ENCODE results near the gene HRC.

The HRC gene

DNA sequence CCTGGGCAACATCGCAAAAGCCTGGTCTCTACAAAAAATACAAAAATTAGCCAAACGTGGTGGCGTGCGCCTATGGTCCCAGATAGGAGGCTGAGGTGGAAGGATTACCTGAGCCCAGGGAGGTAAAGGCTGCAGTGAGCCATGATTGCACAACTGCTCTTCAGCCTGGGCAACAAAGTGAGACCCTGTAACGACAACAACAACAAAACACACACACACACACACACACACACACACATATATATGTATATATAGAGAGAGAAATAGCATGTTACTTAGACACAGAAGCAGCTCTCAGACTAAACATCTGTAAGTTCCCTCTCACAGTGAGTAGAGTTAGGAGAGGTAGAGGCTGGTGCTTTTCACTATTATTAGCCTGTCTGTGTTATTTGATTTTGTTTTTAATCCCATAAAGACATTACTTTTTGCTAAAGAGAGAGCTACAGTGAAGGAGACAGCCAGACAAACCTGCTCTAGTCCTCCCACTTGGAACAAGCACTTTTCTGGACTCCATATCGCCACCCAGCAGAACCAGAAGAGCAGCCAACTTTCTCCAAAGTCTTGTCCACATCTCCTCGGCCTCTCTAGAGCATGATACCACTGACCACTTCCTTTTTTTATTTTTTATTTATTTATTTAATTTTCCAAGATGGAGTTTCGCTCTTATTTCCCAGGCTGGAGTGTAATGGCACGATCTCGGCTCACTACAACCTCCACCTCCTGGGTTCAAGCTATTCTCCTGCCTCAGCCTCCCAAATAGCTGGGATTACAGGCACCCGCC is 43.8 kb downstream of the HRC start:
- DNase-seq = no peak

DNA sequence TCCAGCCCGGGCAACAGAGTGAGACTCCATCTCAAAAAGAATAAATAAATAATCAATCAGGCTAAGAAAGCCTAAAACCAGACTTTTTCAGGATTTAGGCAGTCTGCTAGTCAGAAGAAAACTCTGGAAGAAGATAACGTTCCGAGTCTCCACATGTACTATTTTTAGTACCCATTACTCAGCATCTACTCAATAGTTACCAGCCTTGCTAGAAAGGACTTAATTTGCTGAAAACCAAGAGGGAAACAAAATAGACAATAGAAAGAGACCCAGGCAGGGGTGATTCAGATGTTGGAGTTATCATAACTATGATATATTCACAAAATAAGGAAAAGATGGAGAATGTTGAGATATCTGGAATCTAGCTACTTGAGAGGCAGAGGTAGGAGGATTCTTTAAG is 44.6 kb downstream of the HRC start:
- no peak for DNase-seq

DNA sequence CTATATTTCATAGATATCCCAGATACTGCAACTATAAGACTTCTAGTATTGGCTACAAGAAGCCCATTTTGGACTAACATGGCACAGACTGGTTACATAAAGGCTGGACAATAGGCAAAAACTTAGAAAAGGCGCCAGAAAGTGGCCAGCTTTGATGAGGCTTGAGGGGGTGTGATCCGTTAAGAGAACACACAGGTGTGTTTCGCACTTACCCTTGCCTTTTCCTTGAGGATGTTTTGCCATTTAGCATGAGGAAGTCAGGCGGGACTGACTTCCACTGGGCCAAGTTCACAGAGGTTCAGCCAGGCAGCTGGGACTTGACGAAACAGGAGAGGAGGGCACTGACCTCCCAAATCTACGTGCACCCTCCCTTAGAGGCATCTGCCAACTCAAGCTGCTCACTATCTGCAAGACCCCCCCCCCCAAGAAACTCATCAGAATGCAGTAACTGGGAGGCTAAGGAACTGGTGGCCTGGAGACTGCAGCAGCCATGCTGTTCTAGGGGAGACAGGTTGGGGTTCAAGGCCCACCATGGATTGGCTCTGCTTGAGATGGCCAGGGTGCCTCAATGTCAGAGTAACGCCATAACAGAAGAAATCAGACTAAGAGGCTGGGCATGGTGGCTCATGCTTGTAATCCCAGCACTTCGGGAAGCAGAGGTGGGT is 45.5 kb downstream of the HRC start:
- DNase-seq = no peak

DNA sequence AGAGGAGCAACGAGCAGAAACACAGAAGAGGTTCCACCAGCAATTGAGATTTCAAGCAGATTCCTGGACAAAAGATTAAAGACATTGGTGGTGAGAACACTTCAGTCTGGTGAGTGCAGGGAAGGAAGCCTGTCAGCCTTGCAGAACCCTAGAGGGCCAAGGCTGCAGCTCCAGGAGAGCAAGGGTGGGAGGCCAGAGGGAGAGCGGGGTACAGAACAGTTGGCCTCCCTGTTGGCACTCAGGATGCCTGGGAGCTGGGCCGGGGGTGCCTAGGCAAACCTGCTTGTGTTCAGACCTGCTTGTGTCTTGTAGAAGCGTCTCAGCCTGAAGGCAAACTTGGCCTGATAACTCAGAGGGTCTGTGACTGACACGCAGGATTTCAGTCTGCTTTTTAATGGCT is 46.1 kb downstream of the HRC start:
- no peak for DNase-seq

DNA sequence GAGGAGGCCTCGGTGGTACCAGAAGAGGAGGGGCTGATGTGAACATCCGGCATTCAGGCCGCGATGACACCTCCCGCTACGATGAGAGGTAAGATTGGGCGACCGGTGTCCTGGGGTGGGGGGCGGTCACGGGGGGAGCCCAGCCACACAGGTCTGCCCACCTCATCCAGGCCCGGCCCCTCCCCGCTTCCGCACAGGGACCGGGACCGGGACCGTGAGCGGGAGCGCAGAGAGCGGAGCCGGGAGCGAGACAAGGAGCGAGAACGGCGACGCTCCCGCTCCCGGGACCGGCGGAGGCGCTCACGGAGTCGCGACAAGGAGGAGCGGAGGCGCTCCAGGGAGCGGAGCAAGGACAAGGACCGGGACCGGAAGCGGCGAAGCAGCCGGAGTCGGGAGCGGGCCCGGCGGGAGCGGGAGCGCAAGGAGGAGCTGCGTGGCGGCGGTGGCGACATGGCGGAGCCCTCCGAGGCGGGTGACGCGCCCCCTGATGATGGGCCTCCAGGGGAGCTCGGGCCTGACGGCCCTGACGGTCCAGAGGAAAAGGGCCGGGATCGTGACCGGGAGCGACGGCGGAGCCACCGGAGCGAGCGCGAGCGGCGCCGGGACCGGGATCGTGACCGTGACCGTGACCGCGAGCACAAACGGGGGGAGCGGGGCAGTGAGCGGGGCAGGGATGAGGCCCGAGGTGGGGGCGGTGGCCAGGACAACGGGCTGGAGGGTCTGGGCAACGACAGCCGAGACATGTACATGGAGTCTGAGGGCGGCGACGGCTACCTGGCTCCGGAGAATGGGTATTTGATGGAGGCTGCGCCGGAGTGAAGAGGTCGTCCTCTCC is 47.4 kb downstream of the HRC start:
- no peak for DNase-seq

DNA sequence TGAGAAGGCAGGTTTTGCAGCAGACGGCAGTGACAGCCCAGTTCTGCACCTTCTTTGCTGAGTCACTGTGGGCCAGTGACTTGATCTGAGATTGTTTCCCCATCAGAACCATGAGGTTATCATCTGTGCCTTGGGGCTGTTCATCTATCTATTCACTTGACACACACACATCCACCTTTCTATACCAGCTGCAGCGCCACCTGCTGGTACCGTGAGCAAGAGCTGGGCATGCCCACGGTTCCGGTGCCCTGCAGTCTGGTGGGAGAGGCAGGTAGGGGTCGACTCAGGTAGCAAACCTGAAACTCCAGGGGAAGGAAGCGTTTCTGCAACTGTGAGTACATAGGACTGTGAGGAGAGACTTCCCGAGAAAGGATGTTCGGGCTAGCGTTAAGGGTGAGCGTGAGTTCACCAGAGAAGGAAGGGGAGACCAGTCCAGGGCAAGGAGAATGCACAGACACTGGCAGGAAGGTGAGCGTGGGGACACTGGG is 48.5 kb downstream of the HRC start:
- DNase-seq = peak; percentile 75

DNA sequence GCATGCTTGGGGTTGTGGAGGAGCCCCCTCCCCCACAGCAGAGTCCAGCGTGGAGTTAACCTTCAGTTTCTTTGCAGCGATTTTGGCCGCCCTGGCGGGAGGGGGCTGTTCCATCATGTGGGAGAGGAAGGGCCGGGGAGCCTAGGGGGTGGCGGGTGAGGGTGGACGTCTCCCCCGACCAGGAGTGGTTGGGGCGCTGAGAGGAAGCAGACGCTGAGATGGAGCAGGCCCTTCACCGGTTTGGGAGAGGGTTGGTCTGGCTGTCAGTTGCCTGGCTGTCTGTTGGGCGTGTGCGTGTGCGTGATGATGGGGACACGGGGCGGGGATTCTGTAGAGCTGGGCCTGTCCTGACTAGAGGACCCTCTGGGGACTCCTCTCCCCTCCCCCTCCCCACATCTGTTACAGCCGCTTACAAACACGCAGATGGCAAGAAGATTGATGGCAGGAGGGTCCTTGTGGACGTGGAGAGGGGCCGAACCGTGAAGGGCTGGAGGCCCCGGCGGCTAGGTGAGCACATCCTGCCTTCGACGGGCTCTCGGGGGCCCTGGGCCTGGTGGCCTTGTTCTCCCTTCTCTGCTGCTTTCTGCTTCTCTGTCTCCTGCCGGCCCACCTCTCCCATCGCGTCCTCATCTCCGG is 50.8 kb downstream of the HRC start:
- DNase-seq = no peak

DNA sequence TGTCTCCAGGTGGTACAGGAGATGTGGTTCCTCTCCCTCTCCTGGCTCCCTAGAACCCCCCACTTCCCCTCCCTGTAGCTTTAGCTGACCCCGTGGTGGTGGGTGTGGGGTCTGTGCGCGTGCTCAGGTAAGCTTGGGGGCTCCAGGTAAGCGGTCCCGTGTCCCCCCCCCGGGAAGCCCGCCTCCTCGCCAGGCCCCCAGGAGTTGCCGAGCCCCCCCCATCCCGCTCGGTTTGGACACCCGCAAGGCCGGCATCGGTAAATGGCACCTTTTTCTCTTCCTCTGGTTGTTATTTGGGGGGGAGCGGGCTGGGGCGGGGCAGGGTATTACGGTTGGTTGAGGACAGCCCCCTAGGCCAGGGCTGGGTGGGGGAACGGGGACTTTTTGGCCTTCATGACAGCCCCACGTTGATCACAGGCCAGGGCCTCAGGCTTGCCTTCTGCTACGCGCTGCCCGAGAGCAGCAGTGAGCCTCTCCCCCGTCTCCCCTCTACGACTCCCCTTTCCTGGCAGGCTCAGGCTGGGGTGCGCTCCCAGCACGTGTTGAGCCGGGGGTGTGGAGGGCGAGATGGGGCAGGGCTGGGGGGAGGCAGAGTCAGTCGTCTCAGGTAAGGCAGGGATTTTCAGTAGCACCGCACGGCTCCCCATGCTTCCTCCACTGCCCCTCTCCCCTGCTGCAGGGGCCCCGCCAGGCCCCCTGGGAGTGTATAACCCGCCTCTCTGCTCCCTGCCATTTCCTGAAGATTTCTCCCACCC is 51.7 kb downstream of the HRC start:
- DNase-seq = no peak

DNA sequence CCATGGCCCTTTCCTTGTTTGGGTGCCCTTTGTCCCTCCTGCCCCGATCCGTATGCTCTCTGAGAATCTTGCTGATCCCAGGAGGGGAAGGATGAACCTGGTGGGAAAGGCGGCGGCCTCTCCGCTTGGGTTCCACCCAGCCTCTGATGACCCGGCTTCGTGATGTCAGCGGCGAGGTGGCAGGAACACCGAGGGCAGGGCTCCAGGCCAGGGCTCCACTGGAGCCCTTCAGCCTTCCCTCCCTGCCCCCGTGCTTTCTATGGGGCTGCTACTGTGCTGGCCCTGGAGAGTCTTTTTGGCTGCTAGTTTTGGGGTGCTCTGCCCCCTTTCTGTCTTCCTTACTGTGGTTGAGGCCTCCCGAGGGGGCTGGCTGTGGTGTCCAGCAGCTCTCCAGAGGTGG is 52.9 kb downstream of the HRC start:
- DNase-seq = no peak

Data from hematopoietic multipotent progenitor cell treated with erythropoietin and hydrocortisone succinate and interleukin-3 and kit ligand, for 8 days (in vitro differentiated cells).